Gastrocnemius medialis (tissue), 4 donors: ENCODE data around the gene TESPA1. TPM values are rescaled to one million over a fixed set of nuclear protein-coding genes. Genes with fewer than 3 reads are reported as not detected.

Experiments used
- ATAC-seq, 2 donors: fragments of 150-250 bp; one replicate each; pipeline ENCODE4 v1.9.1; 2016
- DNase-seq, 2 donors: peaks; one replicate each; pipeline ENCODE4 v3.0.0-alpha.2; 2019
- H3K27ac ChIP-seq, 4 donors: fragments of 200-600 bp; sonication (generic); 1 replicate in 1 of 4; 2 replicates in 3 of 4; pipeline ENCODE4 v1.5.1; 2016 to 2018; ENCODE audit warnings: mild to moderate bottlenecking in 2 of 4, moderate library complexity in 1 of 4
- H3K27me3 ChIP-seq, 3 donors: fragments of 200-600 bp; sonication (generic) in 2 of 3; 1 replicate in 1 of 3; 2 replicates in 2 of 3; pipeline versions ENCODE4 v1.5.1 to v1.6.0; 2016 to 2019; ENCODE audit warnings: mild to moderate bottlenecking in 1 of 3, moderate library complexity in 1 of 3
- H3K36me3 ChIP-seq, 2 donors: fragments of 200-600 bp; sonication (generic) in 1 of 2; one replicate each; pipeline ENCODE4 v1.5.1; 2017 to 2018
- H3K4me1 ChIP-seq, 2 donors: fragments of 200-600 bp; sonication (generic) in 1 of 2; one replicate each; pipeline ENCODE4 v1.5.1; 2016 to 2017; ENCODE audit warnings: mild to moderate bottlenecking in 2 of 2
- H3K4me3 ChIP-seq, 4 donors: fragments of 200-600 bp; sonication (generic) in 3 of 4; 1 replicate in 1 of 4; 2 replicates in 3 of 4; pipeline ENCODE4 v1.5.1; 2016 to 2019; ENCODE audit warnings: mild to moderate bottlenecking in 2 of 4
- H3K9me3 ChIP-seq, 3 donors: fragments of 200-600 bp; sonication (generic) in 2 of 3; 1 replicate in 1 of 3; 2 replicates in 2 of 3; pipeline ENCODE4 v1.5.1; 2016 to 2019
- POLR2A ChIP-seq, 2 donors: fragments of 450-650 bp; IDR thresholded peaks; one replicate each; pipeline ENCODE4 v1.6.1; 2017; ENCODE audit warnings: antibody characterized with exemption in 2 of 2, mild to moderate bottlenecking in 2 of 2, moderate library complexity in 2 of 2
- in situ Hi-C, 4 donors: fragments of 200-750 bp; cut with MboI; loops; one replicate each; pipeline versions ENCODE4 v1.15.0 to v1.8.0; 2017; ENCODE audit warnings: low sequenced_read_pairs in 4 of 4
- intact Hi-C: fragments of 100-400 bp; cut with DNase I; formaldehyde crosslinking; loops from one replicate; pipeline ENCODE4 v1.15.1; 2023; ENCODE audit warnings: low total_unique reads
- total RNA-seq, 4 donors: library from RNA; depleted of rRNA; stranded (reverse); fragments of >200 nt; gene quantifications; one replicate each; pipeline versions ENCODE4 v1.1.0 to v1.2.3, GENCODE V29; 2016
- TF ChIP-seq, protein P1 (sequence below), 5 experiments: fragments of 450-650 bp in 3 of 5; fragments of 200-600 bp in 2 of 5; sonication (generic) in 2 of 5; IDR thresholded peaks in 4 of 5; conservative IDR thresholded peaks in 1 of 5; 1 replicate in 4 of 5; 2 replicates in 1 of 5; pipeline ENCODE4 v1.5.1; 2016 to 2019; ENCODE audit warnings: antibody characterized with exemption in 5 of 5, mild to moderate bottlenecking in 3 of 5, moderate library complexity in 3 of 5

The TESPA1 gene
- total RNA-seq, 4 donors from 2014 or later, result 0.94 to 1.1 TPM; not detected in 2

DNA sequence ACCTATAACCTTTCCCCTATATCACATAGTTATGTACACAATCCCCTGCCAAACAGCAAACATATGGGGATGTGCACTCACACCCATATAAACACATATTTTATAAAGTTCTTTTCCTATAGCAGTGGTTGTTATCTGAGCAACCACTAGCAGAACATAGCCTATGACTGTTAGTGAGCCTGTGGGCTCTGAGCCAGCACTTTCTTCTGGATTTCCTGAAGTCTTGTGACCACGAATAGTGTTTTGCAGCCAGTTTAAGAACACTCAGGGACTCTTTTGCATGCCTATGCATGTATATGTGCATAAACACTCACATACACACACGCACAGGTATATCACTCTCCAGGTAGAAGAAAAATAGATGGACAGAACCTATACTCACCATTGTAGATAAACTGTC is 17.1 kb downstream of the TESPA1 start:
- Histone ChIP-seq H3K9me3 (no peaks in the 10 kb centered on the region), H3K4me3 (no peak overlapping the region), H3K27ac (no peak overlapping the region), H3K36me3 (no peaks in the 10 kb centered on the region), H3K27me3 (no peaks in the 10 kb centered on the region), H3K4me1 (no peaks in the 10 kb centered on the region)
- TF ChIP-seq POLR2A (IDR thresholded peaks at IDR 0.05), result no peak
- TF ChIP-seq, protein P1, sequence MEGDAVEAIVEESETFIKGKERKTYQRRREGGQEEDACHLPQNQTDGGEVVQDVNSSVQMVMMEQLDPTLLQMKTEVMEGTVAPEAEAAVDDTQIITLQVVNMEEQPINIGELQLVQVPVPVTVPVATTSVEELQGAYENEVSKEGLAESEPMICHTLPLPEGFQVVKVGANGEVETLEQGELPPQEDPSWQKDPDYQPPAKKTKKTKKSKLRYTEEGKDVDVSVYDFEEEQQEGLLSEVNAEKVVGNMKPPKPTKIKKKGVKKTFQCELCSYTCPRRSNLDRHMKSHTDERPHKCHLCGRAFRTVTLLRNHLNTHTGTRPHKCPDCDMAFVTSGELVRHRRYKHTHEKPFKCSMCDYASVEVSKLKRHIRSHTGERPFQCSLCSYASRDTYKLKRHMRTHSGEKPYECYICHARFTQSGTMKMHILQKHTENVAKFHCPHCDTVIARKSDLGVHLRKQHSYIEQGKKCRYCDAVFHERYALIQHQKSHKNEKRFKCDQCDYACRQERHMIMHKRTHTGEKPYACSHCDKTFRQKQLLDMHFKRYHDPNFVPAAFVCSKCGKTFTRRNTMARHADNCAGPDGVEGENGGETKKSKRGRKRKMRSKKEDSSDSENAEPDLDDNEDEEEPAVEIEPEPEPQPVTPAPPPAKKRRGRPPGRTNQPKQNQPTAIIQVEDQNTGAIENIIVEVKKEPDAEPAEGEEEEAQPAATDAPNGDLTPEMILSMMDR (IDR thresholded peaks at IDR 0.05 in 4 of 5, conservative IDR thresholded peaks at IDR 0.05 in 1 of 5), result no peak
- ATAC-seq (no peak), DNase-seq (no peak)
- in situ Hi-C loops (loop anchor here (25.0 kb wide), 2 partner anchors 230 to 380 kb away; partner anchors contain the start of gene PPP1R1A (in 2 of the 4)), intact Hi-C loops (loop anchor here (10.0 kb wide), 1 partner anchor 213 kb away; no protein-coding TSS in a partner anchor)

DNA sequence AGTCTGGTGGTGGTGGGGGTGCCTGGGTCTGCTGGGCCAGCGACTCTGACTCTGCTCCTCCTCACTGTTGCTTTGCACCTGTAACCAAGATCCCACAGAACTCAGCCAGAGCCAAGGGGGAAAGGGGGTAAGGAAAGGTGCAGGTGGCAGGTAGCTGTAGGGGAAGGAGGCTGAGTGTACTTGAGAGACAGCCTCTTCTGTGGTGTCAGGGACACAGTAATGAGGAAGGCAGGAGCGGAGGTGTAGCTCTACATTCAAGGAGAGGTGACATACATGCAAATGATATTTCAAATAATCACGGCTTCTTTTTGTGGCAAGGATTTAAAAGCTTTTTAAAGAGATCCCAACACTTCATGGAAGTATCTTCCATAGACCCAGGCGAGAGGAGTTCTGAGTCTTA is 23.4 kb downstream of the TESPA1 start:
- Histone ChIP-seq H3K27me3 (no peaks in the 10 kb centered on the region), H3K4me1 (no peaks in the 10 kb centered on the region), H3K9me3 (no peaks in the 10 kb centered on the region), H3K4me3 (no peak overlapping the region), H3K27ac (no peak overlapping the region), H3K36me3 (no peaks in the 10 kb centered on the region)
- intact Hi-C loops (loop anchor here (10.0 kb wide), 1 partner anchor 206 kb away; no protein-coding TSS in a partner anchor), in situ Hi-C loops (loop anchor here (25.0 kb wide), 2 partner anchors 224 to 374 kb away; partner anchors contain the start of gene PPP1R1A (in 2 of the 4))
- TF ChIP-seq, protein P1 (IDR thresholded peaks at IDR 0.05 in 4 of 5, conservative IDR thresholded peaks at IDR 0.05 in 1 of 5), result no peak
- no peak for TF ChIP-seq POLR2A (IDR thresholded peaks at IDR 0.05)
- DNase-seq (no peak), ATAC-seq (no peak)

DNA sequence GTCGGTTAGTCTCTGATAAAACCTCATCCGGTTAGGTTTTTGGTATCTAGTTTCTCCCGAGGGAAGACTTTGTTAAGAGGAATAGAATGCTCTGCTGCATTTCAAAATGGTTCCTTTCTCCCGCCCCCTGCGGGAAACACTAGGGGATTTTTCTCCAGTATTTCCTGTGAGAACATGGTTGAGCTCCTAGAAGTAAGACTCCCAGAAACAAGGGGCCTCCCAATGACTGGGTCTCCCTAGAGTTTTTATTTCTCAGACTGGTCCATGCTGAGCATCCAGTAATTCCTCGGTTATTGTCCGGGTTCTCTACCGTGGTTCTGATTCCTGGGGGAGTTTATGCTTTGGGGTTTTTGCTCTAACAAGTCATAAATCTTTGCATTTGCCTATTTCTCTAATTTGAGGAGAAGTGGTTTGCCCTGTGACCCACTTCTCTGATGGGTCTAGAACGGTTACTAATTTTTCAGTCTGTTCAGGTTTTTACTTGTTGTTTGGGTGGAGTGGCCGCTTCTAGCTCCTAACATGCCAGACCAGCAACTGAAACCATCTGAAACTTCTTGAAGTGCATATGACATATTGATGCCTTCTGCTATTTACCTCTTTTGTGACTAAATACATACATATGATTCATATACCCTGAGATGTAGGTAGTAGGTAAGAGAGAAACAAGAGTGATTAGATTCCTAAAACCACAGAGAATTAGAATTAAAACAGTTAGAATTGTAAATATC is 25.1 kb downstream of the TESPA1 start:
- in situ Hi-C loops (loop anchor here (5.0 to 25.0 kb wide), 4 partner anchors 107 to 372 kb away; partner anchors contain the start of genes PPP1R1A (in 2 of the 4) and MUCL1 (in 1 of the 4)), intact Hi-C loops (loop anchor here (2.0 to 10.0 kb wide), 2 partner anchors 205 to 357 kb away; no protein-coding TSS in a partner anchor)
- no peaks in the 10 kb centered on the region for H3K36me3 ChIP-seq
- no peak for DNase-seq
- H3K4me1 ChIP-seq, result no peaks in the 10 kb centered on the region
- H3K27me3 ChIP-seq, result no peaks in the 10 kb centered on the region
- H3K4me3 ChIP-seq, result no peak overlapping the region
- ATAC-seq, result no peak
- H3K9me3 ChIP-seq, result no peaks in the 10 kb centered on the region
- H3K27ac ChIP-seq, result no peak overlapping the region
- TF ChIP-seq POLR2A (IDR thresholded peaks at IDR 0.05), result no peak
- TF ChIP-seq, protein P1 (IDR thresholded peaks at IDR 0.05 in 4 of 5, conservative IDR thresholded peaks at IDR 0.05 in 1 of 5), result no peak

DNA sequence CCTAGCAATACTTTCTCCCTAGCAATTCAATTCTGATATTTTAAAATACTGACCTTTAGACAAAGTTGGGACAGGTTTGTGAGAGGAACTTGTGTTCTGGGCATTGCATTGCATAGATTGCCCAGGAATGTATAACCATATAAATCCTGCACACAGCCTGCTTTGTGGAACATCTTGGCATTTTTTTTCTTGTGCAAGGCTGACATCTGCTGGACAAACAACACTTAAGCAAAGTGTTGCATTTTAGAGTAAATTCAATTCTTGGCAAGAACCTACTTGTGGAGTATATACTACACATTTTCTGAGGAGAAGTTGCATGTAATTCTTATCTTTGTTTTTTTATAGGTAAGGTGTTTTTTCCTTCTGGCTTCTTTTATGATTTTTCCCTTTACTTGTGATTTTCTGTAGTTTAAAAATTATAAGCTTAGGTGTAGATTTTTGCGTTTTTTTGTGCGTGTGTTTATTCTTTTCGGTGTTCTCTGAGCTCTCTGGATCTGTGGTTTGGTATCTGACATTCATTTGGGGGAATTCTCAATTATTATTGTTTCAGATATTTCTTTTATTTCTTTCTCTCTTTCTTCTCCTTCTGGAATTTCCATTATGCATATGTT is 26.4 kb downstream of the TESPA1 start:
- DNase-seq (peak in 1 of 2 donors; percentile 16), ATAC-seq (peak; percentile 33 to 56)
- Histone ChIP-seq H3K9me3 (no peaks in the 10 kb centered on the region), H3K4me1 (no peaks in the 10 kb centered on the region), H3K4me3 (no peak overlapping the region), H3K27ac (no peak overlapping the region), H3K27me3 (no peaks in the 10 kb centered on the region), H3K36me3 (no peaks in the 10 kb centered on the region)
- TF ChIP-seq, protein P1 (IDR thresholded peaks at IDR 0.05 in 4 of 5, conservative IDR thresholded peaks at IDR 0.05 in 1 of 5), result peak; percentile 28 to 60 (median 49)
- TF ChIP-seq POLR2A (IDR thresholded peaks at IDR 0.05), result no peak
- intact Hi-C loops, result loop anchor here (2.0 kb wide), 1 partner anchor 355 kb away; no protein-coding TSS in a partner anchor
- in situ Hi-C loops, result loop anchor here (5.0 to 25.0 kb wide), 4 partner anchors 106 to 371 kb away; partner anchors contain the start of genes PPP1R1A (in 2 of the 4) and MUCL1 (in 1 of the 4)
